GM18520 (cell line): Measurements from ENCODE around the gene ZG16B.

ENCODE experiments used
- ATAC-seq: cut with Tn5 transposase; IDR thresholded peaks from one replicate; pipeline ENCODE4 v1.9.1; 2021; ENCODE audit not compliant: unreplicated experiment

Gene ZG16B

DNA sequence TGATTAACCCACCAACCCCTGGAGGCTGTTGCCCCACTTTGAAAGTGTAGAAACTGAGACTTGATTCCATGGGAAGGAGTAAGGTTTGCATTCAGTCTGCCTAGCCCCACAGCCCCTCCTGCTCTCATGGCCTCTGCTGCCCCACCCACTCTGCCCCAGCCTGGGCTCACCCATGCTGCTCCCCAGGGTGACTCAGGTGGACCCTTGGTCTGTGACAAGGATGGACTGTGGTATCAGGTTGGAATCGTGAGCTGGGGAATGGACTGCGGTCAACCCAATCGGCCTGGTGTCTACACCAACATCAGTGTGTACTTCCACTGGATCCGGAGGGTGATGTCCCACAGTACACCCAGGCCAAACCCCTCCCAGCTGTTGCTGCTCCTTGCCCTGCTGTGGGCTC is 25.4 kb upstream of the ZG16B start:
- ATAC-seq, result no peak

DNA sequence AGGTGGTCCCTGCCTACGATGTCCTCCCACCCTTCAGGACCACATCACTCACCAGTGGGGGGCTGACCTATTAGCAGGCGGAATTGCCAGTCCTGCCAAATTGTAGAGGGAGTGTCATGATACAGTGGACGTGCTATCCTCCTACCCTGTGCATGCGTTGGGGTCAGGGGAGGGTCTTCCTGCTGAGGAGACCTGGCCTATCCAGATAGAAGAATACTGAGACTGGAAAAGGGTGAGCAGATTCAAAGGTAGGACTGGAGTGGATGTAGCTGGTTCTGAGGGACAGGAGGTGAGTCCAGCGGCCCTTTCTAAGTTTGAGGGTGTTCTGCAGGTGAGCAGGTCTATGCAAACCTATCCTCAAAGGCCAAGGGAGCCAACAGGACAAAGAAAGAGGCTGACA is 23.8 kb upstream of the ZG16B start:
- no peak for ATAC-seq

DNA sequence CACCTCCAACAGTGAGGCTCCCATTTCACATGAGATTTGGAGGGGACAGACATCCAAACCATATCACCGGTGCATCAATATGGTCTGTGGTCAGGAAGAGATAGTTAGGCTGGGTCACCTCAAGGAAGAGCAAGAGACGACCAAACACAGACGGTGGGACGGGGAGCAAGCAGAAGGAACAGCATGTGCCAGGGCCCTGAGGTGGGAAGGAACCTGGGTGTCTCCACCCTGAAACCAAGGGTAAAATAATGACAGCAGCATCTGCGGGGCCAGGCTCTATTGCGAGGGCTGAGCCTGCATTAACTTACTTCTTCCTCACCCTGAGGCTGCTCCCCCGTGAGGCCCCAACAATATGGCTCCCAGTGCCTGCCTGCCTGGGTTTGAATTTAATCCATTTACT is 21.9 kb upstream of the ZG16B start:
- no peak for ATAC-seq

GRCh38 chr16:2809149-2809760 is 20.8 kb upstream of the ZG16B start:
- ATAC-seq, result no peak

DNA sequence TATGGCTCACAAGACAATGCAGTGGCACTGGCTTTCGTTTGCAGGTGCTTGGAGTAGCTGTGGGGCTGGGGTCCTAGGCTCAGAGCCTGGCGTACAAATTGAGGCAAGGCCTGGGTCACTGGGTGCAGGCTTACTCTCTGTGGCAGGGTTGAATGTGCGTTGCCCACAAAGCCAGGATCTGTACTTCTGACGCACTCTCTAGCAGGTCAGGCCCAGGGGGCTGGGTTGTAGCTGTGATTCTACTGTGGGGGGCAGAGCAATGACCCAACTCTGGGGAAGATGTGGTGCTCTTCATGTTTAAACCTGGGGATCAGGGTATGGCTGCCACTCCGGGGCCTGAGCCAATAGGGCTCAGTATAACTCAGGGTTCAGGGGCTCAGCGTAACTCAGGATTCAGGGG is 19.5 kb upstream of the ZG16B start:
- no peak for ATAC-seq

- ATAC-seq, result no peak
Measured at GRCh38 chr16:2811703-2812471, 18.2 kb upstream of the ZG16B start.

- no peak for ATAC-seq
Measured at GRCh38 chr16:2813771-2814221, 16.3 kb upstream of the ZG16B start.

DNA sequence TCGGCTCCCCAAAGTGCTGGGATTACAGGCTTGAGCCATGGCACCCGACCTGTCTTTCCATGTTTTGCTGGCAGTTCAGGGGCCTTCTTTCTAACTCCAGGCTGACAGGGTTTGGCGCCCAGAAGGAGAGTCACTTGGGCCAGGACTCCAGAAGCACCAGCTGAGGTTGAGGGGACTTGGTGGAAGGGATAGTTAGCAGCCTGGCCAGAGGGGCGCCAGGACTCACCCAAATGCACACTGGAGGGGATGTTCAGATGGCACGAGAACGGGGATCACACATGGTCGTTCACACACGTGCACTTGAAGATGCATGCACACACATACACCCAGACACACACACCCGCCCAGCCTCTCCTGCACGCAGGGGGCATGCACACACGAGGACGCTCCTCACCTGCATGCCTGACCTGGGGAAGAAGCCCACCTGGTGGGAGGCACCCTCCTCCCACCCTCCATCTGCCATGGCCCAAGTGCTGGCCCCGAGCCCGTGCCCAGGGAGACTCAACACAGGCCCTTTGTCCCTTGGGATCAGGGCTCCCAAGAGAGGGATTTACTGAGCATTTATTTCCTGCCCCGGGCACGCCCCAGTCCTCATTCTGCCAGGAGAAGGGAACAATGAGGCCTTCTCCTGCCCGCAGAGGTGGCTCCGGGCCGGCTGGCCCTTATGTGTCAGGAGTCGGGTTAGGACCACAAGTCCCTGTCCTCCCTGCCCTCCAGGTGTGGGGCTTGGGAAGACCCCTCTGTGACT is 15.4 kb upstream of the ZG16B start:
- ATAC-seq, result no peak

DNA sequence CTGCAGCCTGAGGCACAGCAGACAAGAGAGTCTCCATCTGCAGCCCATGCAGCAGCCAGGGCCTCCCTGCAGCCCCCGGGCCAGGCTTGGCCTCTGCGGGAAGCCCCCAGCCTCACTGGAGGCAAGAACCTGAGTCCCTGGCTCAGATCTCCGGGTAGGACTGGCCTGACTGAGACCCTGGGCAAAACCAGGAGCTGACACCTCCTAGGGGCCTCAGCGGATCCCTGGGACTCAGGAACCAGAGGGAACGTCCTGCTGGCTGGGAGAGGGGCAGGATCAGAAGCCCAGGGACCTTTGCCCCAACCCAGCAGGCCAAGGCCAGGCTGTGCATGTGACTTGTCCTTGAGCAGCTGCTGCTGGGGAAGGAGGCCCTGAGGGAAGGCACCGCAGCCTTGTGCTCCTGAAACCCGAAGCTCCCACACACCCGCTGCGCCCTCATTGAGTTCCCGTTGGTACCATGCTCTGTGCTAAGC is 14.8 kb upstream of the ZG16B start:
- no peak for ATAC-seq

DNA sequence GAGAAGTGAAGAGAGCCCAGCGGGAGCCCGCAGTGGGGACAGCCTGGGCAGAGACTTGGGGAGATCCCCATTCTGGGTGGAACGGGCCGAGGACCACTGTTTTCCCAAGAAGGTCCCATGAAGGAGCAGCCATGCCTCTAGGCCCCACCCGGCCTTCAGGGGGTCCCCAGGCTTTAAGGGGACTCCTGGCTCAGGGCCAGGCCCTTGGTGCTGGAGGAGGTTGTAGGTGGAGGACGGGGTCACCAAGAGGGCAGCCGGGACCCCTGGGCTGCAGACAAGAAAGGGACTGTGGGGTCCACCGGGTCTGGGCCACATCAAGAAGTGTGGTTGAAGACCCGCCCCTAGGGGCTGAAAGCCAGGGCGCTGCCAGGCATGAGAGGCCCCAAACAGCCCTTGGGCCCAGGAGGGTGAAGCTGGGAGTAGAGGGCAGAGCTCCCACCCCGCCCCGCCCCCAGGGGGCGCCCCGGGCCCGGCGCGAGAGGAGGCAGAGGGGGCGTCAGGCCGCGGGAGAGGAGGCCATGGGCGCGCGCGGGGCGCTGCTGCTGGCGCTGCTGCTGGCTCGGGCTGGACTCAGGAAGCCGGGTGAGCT is 13.3 kb upstream of the ZG16B start, which contains the start of gene PRSS21:
Gene PRSS21, plus strand, starts transcription at position 487 of the 589 bp plus-strand sequence. Its CDS starts 32 bp downstream, at position 519.
- ATAC-seq, result no peak

DNA sequence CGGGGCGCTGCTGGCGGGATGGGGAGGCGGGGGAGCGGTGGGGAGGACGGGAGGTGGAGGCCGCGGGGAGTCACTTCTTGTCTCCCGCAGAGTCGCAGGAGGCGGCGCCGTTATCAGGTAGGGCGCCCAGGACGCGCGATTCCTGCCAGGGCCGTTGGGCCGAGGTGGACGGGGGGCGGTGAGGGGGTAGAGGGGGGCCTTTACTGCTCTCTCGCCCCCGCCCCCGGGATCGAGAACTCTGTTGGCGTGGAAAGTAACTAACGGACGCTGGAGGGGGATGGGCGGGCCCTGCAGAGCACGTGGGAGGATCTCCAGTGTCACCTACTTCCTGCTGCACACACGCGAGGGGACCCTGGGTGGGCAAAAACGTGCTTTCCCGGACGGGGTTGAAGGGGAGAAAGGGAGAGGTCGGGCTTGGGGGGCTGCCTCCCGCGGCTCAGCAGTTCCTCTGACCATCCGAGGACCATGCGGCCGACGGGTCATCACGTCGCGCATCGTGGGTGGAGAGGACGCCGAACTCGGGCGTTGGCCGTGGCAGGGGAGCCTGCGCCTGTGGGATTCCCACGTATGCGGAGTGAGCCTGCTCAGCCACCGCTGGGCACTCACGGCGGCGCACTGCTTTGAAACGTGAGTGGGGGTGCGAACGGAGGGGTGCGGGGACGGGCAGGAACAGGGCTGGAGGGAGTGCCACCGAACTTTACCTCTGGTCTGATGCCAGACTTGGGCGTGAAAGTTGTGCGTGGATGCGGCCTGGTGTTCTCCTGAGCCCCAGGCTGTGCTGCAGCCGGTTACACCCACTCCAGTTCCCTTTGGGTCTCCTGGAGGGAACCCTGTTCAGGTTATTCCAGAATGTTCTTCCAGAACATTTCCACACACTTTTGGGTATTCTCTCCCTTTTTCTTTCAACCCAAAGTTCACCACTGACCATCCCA is 12.5 kb upstream of the ZG16B start:
- ATAC-seq, result no peak

DNA sequence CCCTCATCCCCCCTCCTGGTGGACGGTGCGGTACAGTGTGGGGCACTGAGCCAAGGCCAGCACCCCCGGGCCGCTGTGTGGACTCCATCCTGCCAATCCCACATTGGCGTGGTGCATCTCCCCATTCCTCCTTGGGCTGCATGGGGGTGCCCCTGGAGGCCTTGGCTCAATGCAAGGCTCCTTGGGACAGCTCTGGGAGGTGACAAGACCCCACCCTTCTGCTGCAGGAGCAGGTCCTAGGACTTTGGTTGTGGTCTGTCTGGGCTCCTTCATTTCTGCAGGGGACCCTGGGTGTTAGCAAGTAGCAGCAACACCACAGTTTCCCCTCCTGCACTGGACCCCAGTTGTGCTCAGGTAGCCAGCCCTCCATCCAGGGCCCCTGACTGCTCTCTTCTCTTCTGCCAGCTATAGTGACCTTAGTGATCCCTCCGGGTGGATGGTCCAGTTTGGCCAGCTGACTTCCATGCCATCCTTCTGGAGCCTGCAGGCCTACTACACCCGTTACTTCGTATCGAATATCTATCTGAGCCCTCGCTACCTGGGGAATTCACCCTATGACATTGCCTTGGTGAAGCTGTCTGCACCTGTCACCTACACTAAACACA is 11.7 kb upstream of the ZG16B start:
- ATAC-seq, result no peak

DNA sequence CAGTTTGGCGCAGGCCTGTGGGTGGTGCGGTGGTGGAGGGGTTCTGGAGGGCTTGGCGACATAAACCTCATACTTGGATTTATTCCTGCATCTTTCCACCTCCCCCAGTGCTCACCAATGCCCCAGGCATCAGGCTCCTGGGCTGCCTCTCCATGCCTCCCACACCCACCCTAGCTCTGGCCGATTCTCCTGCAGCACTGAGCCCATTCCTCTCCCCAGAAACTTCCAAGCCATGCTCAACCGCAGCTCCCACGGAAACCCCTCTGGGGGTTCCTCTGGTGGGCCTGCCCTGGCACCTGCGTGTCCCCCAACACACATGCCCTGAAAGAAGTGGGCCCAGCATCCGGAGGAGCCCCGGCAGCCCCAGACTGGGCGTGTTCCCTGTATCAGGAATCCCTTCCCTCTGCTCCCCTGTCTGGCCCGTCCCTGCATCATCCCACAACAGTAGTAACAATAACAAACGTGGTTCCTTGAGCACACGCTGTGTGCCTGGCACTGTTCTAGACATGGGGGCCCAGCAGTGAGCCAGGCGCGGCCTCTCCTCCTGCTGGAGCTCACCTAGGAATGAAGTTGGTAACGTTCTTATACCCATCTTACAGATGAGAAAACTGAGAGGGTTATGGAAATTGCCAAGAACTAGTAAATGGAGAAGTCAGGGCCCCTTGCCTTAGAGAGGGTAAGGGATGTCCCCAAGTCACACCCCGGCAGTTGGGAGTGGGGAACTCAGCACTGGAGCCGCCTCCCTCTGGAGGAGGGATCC is 10.7 kb upstream of the ZG16B start:
- no peak for ATAC-seq

DNA sequence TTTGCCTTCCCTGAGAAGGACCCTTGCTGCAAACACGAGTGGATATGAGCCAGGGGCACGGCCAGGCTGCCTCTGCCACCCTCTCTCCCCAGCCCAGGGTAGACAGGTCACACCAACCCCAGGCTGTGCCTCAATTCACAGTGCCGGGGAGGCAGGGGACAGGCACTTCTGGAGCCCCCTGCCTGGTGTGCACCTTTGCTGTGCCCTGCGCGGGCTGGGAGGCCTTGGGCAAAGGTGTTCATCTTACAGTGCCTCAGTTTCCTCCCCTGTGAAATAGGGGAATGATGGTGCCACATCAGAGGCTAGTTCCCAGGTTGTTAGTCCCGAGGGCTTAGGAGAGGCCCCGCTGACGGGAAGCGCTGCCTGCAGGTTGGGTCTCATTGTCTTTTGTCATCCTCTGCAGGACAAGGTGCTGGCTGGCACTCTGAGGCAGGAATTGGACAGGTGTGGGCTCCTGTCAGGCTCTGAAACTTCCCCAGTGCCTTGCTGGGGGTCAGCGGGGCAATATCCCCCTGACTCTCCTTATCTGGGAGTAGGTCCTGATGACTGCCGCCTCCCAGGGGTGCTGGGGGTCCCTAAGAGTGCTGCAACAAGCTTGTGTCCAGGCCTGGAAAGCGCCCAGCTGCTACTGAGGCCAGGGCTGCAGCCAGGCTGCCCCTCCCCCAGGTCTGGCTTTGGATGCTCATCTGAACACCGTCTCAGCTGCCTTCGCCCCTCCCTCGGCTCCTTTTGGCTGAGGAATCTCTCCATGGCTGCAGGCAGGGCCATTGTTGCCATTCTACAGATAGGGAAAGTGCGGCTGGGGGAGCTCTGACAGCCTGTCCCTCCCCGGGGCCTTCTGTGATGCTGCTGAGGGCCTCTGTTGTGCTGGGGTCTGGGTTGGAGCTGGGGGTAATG is 9.9 kb upstream of the ZG16B start:
- no peak for ATAC-seq

GRCh38 chr16:2820836-2821486 is 9.1 kb upstream of the ZG16B start:
- ATAC-seq, result no peak

GRCh38 chr16:2821487-2822157 is 8.5 kb upstream of the ZG16B start:
- ATAC-seq, result no peak

DNA sequence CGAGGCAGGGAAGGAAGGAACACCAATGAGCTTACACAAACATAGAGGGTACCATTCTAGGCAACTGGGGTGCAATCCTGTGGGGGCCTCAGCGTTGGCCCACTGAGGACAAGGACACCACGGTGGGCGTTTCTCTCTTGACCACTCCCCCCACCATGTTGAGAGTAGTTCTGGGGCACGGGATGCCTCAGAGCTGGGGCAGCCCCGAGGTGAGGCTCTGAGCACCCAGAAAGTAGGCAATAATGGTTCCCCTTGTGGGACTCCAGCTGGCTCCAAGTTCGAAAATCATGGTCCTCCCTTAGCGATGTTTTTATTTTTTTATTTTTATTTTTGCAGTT is 8.0 kb upstream of the ZG16B start:
- no peak for ATAC-seq
